Hepatocyte (in vitro differentiated cells): ENCODE data around the gene KIAA0513.

Experiments
- CTCF ChIP-seq: fragments of 200-600 bp; sonication (generic); IDR thresholded peaks from 2 replicates; pipeline ENCODE4 v1.5.1; 2016; ENCODE audit warnings: antibody characterized with exemption, mild to moderate bottlenecking; ENCODE audit not compliant: poor library complexity
- EZH2 ChIP-seq: fragments of 200-600 bp; sonication (generic); IDR thresholded peaks from 2 replicates; pipeline ENCODE4 v1.6.1; 2016; ENCODE audit warnings: antibody characterized with exemption, mild to moderate bottlenecking, borderline replicate concordance
- EZH2phosphoT487 ChIP-seq: fragments of 200-600 bp; sonication (generic); IDR thresholded peaks from one replicate; pipeline ENCODE4 v1.6.1; 2018; ENCODE audit warnings: antibody characterized with exemption, mild to moderate bottlenecking, low read depth, moderate library complexity; ENCODE audit not compliant: unreplicated experiment, severe bottlenecking

GRCh38 chr16:85138825-85139627 is 111.4 kb downstream of the KIAA0513 start:
- TF ChIP-seq CTCF (no peak), EZH2 (no peak), EZH2phosphoT487 (no peak)
